Lower leg skin (tissue), 3 donors: ENCODE measurements around the gene SNRPD2.

Source experiments
- CTCF ChIP-seq, 3 donors: fragments of 450-650 bp; IDR thresholded peaks; one replicate each; pipeline ENCODE4 v1.5.1; 2016; ENCODE audit warnings: antibody characterized with exemption in 3 of 3, mild to moderate bottlenecking in 3 of 3, moderate library complexity in 2 of 3
- POLR2A ChIP-seq, 2 donors: fragments of 450-650 bp; IDR thresholded peaks; one replicate each; pipeline ENCODE4 v1.6.1; 2016 to 2017; ENCODE audit warnings: antibody characterized with exemption in 2 of 2, mild to moderate bottlenecking in 1 of 2, moderate library complexity in 1 of 2

GRCh38 chr19:45682908-45683307 lies 8.8 kb downstream of the SNRPD2 start:
- TF ChIP-seq CTCF (IDR thresholded peaks at IDR 0.05) (no peak), POLR2A (IDR thresholded peaks at IDR 0.05) (no peak)
